Adrenal gland (tissue), 12 donors: Measurements from ENCODE around the gene ARVCF. TPM values are rescaled to one million over a fixed set of nuclear protein-coding genes. Genes with fewer than 3 reads are reported as not detected.
A peak's percentile ranks its signal among the peaks of the same experiment; 100 is the strongest.

Source experiments
- DNase-seq, 7 donors: peaks; one replicate each; pipeline ENCODE4 v3.0.0-alpha.2; 2019 to 2020
- H3K27ac ChIP-seq, 5 donors: fragments of 200-600 bp; sonication (generic) in 4 of 5; 1 replicate in 3 of 5; 2 replicates in 2 of 5; pipeline versions ENCODE4 v1.5.1 to v1.8.0; 2016 to 2020; ENCODE audit warnings: mild to moderate bottlenecking in 1 of 5
- H3K27me3 ChIP-seq: fragments of 200-600 bp; 2 replicates; pipeline ENCODE4 v1.8.0; 2021
- H3K36me3 ChIP-seq, 2 donors: fragments of 200-600 bp; replicated peaks in 1 of 2; 1 replicate in 1 of 2; 2 replicates in 1 of 2; pipeline versions ENCODE4 v1.5.1 to v1.8.0; 2018 to 2022
- H3K4me1 ChIP-seq, 2 donors: fragments of 200-600 bp; replicated peaks in 1 of 2; 1 replicate in 1 of 2; 2 replicates in 1 of 2; pipeline versions ENCODE4 v1.5.1 to v1.8.0; 2018 to 2021
- H3K4me3 ChIP-seq, 4 donors: fragments of 200-600 bp; sonication (generic) in 3 of 4; one replicate each; pipeline ENCODE4 v1.5.1; 2016 to 2018
- H3K9me3 ChIP-seq, 3 donors: fragments of 200-600 bp; sonication (generic) in 1 of 3; replicated peaks in 1 of 3; 1 replicate in 2 of 3; 2 replicates in 1 of 3; pipeline versions ENCODE4 v1.5.1 to v1.8.0; 2016 to 2021
- POLR2A ChIP-seq, 2 donors: fragments of 450-650 bp; IDR thresholded peaks; one replicate each; pipeline ENCODE4 v1.6.1; 2017; ENCODE audit warnings: antibody characterized with exemption in 2 of 2, mild to moderate bottlenecking in 2 of 2, moderate library complexity in 1 of 2
- WGBS, 4 donors: extraction: QIAGEN DNeasy Blood & Tissue Kit in 2 of 4; methylation state at CpG; one replicate each; pipeline versions ENCODE4 v1.1.5 to v1.1.7; 2013 to 2017; 5-methylcytosine and 5-hydroxymethylcytosine counted together
- intact Hi-C, 2 donors: fragments of 100-400 bp; cut with DNase I; formaldehyde crosslinking; loops; one replicate each; pipeline versions ENCODE4 v1.14.1 to v1.15.0; 2022 to 2023
- polyA plus RNA-seq, 3 donors: library from polyadenylated mRNA; stranded (reverse); fragments of 200-250 nt in 2 of 3; fragments of 350-450 nt in 1 of 3; fragmentation: Illumina TruSeq in 1 of 3; extraction: RNeasy Lipid Tissue Mini Kit (QIAGEN cat#74804) in 1 of 3; gene quantifications; one replicate each; pipeline ENCODE4 v1.2.3, GENCODE V29; 2013 to 2014
- total RNA-seq, 9 donors: library from RNA; depleted of rRNA in 4 of 9; stranded (reverse); fragments of >200 nt in 4 of 9; fragments of 120-200 nt in 1 of 9; fragmentation: NEBNext Ultra II Directional in 1 of 9; extraction: Animal tissue kit (Norgen Biotek cat#: 25700) in 1 of 9; gene quantifications; one replicate each; pipeline versions ENCODE4 v1.1.0 to v1.2.4, GENCODE V29; 2013 to 2023
- TF ChIP-seq, protein P1 (sequence below), 6 experiments: fragments of 450-650 bp in 4 of 6; fragments of 200-600 bp in 2 of 6; sonication (generic) in 1 of 6; IDR thresholded peaks; 1 replicate in 5 of 6; 2 replicates in 1 of 6; pipeline versions ENCODE4 v1.5.1 to v1.8.0; 2016 to 2021; ENCODE audit warnings: antibody characterized with exemption in 6 of 6, mild to moderate bottlenecking in 2 of 6, moderate library complexity in 1 of 6
- donor health status: healthy with polysubstance abuse.
- donor health status: Bipolar disorder and iron deficiency.
- donor health status: DM: yes; HTN: yes; CAD: no.
- donor health status: DM: no; HTN: no; CAD: no.
- donor health status: DM: no; HTN: no; CAD: no.
- donor health status: DM: yes; HTN: yes; CAD: no.

ARVCF gene
- total and polyA plus RNA-seq, 12 donors, result 1.2 to 74.8 (median 18.6) TPM

DNA sequence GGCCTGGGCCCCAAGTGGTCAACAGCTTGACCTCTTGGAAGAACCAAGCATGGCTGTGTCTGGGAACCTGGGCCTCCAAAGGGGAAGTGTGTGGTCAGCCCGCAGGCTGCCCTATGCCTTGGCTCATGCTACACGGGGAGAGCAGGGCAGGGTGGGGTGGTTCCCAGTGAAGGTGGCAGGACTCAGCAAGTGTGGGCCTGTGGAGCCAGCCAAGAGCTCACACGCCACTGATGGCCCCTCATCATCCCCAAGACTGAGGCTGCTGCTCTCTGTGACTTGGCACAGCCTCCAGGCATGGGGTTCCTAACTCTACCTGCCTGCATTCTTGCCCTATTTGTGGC lies 47.5 kb upstream of the ARVCF start:
- H3K36me3 ChIP-seq, result peaks cover 0 to 47% of the 10 kb centered on the region in 2 donors
- intact Hi-C loops, result no loop called here
- WGBS, 4 donors, result 60 to 84% (median 81%) methylated on average over 1 to 3 of the region's 3 CpGs; no CpG with 5 or more reads in 1 of the 4 donors

GRCh38 chr22:20063271-20064139 lies 46.9 kb upstream of the ARVCF start:
- Histone ChIP-seq H3K9me3 (no peaks in the 10 kb centered on the region), H3K4me1 (peaks cover 0 to 8% of the 10 kb centered on the region in 2 donors), H3K27ac (no peak overlapping the region), H3K27me3 (no peaks in the 10 kb centered on the region), H3K36me3 (peaks cover 0 to 47% of the 10 kb centered on the region in 2 donors), H3K4me3 (no peak overlapping the region)
- DNase-seq, result no peak
- TF ChIP-seq POLR2A (IDR thresholded peaks at IDR 0.05), result no peak
- TF ChIP-seq, protein P1, sequence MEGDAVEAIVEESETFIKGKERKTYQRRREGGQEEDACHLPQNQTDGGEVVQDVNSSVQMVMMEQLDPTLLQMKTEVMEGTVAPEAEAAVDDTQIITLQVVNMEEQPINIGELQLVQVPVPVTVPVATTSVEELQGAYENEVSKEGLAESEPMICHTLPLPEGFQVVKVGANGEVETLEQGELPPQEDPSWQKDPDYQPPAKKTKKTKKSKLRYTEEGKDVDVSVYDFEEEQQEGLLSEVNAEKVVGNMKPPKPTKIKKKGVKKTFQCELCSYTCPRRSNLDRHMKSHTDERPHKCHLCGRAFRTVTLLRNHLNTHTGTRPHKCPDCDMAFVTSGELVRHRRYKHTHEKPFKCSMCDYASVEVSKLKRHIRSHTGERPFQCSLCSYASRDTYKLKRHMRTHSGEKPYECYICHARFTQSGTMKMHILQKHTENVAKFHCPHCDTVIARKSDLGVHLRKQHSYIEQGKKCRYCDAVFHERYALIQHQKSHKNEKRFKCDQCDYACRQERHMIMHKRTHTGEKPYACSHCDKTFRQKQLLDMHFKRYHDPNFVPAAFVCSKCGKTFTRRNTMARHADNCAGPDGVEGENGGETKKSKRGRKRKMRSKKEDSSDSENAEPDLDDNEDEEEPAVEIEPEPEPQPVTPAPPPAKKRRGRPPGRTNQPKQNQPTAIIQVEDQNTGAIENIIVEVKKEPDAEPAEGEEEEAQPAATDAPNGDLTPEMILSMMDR (IDR thresholded peaks at IDR 0.05), result no peak
- intact Hi-C loops, result no loop called here
- 94 to 98% (median 97%) methylated on average over 6 to 27 of the region's 27 CpGs for WGBS, 4 donors

More for the DNA sequence above, 47.5 kb upstream of the ARVCF start:
- Histone ChIP-seq H3K27ac (no peak overlapping the region), H3K4me1 (peaks cover 0 to 5% of the 10 kb centered on the region in 2 donors), H3K27me3 (no peaks in the 10 kb centered on the region), H3K4me3 (no peak overlapping the region), H3K9me3 (no peaks in the 10 kb centered on the region)
- DNase-seq, result no peak
- TF ChIP-seq, protein P1 (IDR thresholded peaks at IDR 0.05), result no peak
- TF ChIP-seq POLR2A (IDR thresholded peaks at IDR 0.05), result no peak

DNA sequence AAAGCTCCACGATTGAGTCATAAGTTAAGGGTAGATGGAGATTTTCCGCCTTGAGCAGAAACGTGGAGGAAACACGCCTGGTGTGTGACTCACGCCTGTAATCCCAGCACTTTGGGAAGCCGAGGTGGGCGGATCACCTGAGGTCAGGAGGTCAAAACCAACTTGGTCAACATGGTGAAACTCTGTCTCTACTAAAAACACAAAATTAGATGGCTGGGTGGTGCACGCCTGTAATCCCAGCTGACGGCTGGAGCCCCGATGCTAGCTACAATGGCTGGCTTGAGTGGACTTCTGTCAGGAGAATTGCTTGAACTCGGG lies 46.1 kb upstream of the ARVCF start:
- no peak for TF ChIP-seq POLR2A (IDR thresholded peaks at IDR 0.05)
- TF ChIP-seq, protein P1 (IDR thresholded peaks at IDR 0.05), result no peak
- WGBS, 4 donors, result 86 to 93% (median 89%) methylated on average over 11 of the region's 11 CpGs
- Histone ChIP-seq H3K4me1 (peaks cover 0 to 8% of the 10 kb centered on the region in 2 donors), H3K36me3 (peaks cover 0 to 47% of the 10 kb centered on the region in 2 donors), H3K4me3 (no peak overlapping the region), H3K27ac (no peak overlapping the region), H3K9me3 (no peaks in the 10 kb centered on the region), H3K27me3 (no peaks in the 10 kb centered on the region)
- intact Hi-C loops, result no loop called here
- DNase-seq, result no peak

DNA sequence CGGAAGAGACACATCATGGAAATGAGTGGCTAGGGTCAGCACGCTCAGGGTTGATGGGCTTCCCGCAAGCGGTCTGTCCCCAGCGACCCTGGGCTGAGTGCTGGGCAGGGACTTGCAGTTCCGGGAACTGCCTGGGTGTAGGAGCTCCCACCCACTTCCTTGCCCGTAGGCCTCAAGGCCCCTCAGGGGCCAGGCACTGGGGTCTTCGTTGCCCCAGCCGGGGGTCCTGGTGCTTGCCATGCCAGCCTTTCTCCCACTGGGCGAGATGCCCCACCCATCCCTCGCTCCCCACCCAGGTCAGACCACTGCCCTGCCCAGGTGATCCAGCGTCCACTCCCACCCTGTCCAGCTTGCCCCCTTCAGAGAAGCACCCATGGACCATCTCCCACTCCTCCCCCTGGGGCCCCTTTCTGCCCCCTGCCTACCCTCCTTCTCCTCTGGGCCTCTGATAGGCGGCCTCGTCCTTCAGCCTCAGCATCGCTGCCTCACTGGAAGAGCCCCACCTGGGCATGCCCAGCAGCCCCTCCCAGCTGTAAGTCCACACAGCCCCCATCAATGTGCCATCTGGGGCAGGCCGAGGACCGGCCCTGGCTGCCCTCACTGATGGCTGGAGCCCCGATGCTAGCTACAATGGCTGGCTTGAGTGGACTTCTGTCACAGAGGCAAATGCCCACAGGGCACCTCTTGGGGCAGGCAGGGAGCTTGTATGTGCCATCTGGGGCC lies 45.6 kb upstream of the ARVCF start:
- Histone ChIP-seq H3K27me3 (no peaks in the 10 kb centered on the region), H3K27ac (peak overlapping the region in 2 of 5 donors; percentile 13 to 18), H3K4me3 (no peak overlapping the region), H3K36me3 (peaks cover 0 to 47% of the 10 kb centered on the region in 2 donors), H3K4me1 (peaks cover 0 to 8% of the 10 kb centered on the region in 2 donors), H3K9me3 (no peaks in the 10 kb centered on the region)
- intact Hi-C loops, result no loop called here
- no peak for DNase-seq
- TF ChIP-seq, protein P1 (IDR thresholded peaks at IDR 0.05), result no peak
- TF ChIP-seq POLR2A (IDR thresholded peaks at IDR 0.05), result no peak
- 88 to 95% (median 93%) methylated on average over 11 to 18 of the region's 18 CpGs for WGBS, 4 donors
